IMR-90 (cell line): Measurements from ENCODE around the gene SLC4A4. TPM values are rescaled to one million over a fixed set of nuclear protein-coding genes. Genes with fewer than 3 reads are reported as not detected.

Experiments
- ATAC-seq: fragments of 200-7000 bp; cut with Tn5 transposase; 2 replicates; pipeline ENCODE4 v1.9.1; 2020; ENCODE audit warnings: low read depth, mild to moderate bottlenecking, moderate library complexity
- BruUV-seq: library from RNA; stranded (reverse); fragments of 400-500 nt; replicated peaks from 2 replicates; lab custom pipeline; 2021; lab: Mats Ljungman, UMichigan
- CTCF ChIA-PET: fragments of 300-600 bp; formaldehyde crosslinking; extraction: SDS; loops from one replicate; lab custom pipeline; 2021; ENCODE audit warnings: antibody characterized with exemption; lab: Yijun Ruan, JAX
- POLR2A ChIA-PET: fragments of 300-600 bp; sonication (Branson Sonifier 250); formaldehyde crosslinking; loops from one replicate; lab custom pipeline; 2022; ENCODE audit warnings: antibody characterized with exemption; ENCODE audit not compliant: unreplicated experiment; lab: Charles Lee
- DNase-seq: peaks from one replicate; pipeline ENCODE4 v3.0.0; 2013
- H2AFZ ChIP-seq: replicated peaks from 2 replicates; pipeline ENCODE3; 2013; ENCODE audit warnings: low read length, mild to moderate bottlenecking; ENCODE audit not compliant: poor library complexity
- H2AK5ac ChIP-seq: 2 replicates; pipeline ENCODE4 v1.6.1; 2013; ENCODE audit warnings: low read depth, low read length, inconsistent platforms
- H2AK9ac ChIP-seq: replicated peaks from 2 replicates; pipeline ENCODE3; 2013; ENCODE audit warnings: mild to moderate bottlenecking, low read depth, low read length, moderate library complexity; ENCODE audit not compliant: poor library complexity
- H2BK120ac ChIP-seq: 2 replicates; pipeline ENCODE4 v1.6.1; 2013; ENCODE audit warnings: low read depth, low read length, inconsistent platforms
- H2BK15ac ChIP-seq: 3 replicates; pipeline ENCODE4 v1.6.1; 2013; ENCODE audit warnings: low read depth, low read length, inconsistent platforms
- H2BK20ac ChIP-seq: 2 replicates; pipeline ENCODE4 v1.6.1; 2013; ENCODE audit warnings: low read depth, mild to moderate bottlenecking, inconsistent platforms, low read length, moderate library complexity
- H2BK5ac ChIP-seq: 2 replicates; pipeline ENCODE4 v1.6.1; 2013; ENCODE audit warnings: mild to moderate bottlenecking, low read depth, low read length, inconsistent platforms; ENCODE audit not compliant: poor library complexity, severe bottlenecking
- H3K14ac ChIP-seq: replicated peaks from 2 replicates; pipeline ENCODE4 v1.6.1; 2013; ENCODE audit warnings: low read depth, low read length, inconsistent platforms
- H3K18ac ChIP-seq: 2 replicates; pipeline ENCODE4 v1.6.1; 2013; ENCODE audit warnings: low read depth, low read length, control low read depth
- H3K23ac ChIP-seq: 2 replicates; pipeline ENCODE4 v1.6.1; 2013; ENCODE audit warnings: low read depth, low read length, inconsistent platforms
- H3K27ac ChIP-seq: 2 replicates; pipeline ENCODE4 v1.5.1; 2013; ENCODE audit warnings: mild to moderate bottlenecking, control low read depth, low read length; ENCODE audit not compliant: insufficient read depth
- H3K27me3 ChIP-seq: 2 replicates; pipeline ENCODE4 v1.6.1; 2013; ENCODE audit warnings: low read length; ENCODE audit not compliant: control insufficient read depth, insufficient read depth
- H3K36me3 ChIP-seq: 2 replicates; pipeline ENCODE4 v1.6.1; 2013; ENCODE audit warnings: low read length, mixed read lengths; ENCODE audit not compliant: control insufficient read depth, insufficient read depth
- H3K4ac ChIP-seq: 2 replicates; pipeline ENCODE4 v1.6.1; 2013; ENCODE audit warnings: low read depth, low read length, inconsistent platforms
- H3K4me1 ChIP-seq: 2 replicates; pipeline ENCODE4 v1.6.1; 2013; ENCODE audit warnings: low read length, mixed read lengths; ENCODE audit not compliant: control insufficient read depth, insufficient read depth
- H3K4me2 ChIP-seq: 2 replicates; pipeline ENCODE4 v1.6.1; 2013; ENCODE audit warnings: low read depth, mild to moderate bottlenecking, control low read depth, low read length, moderate library complexity
- H3K4me3 ChIP-seq: 2 replicates; pipeline ENCODE4 v1.5.1; 2013; ENCODE audit warnings: low read depth, mild to moderate bottlenecking, control low read depth, low read length, moderate library complexity; ENCODE audit not compliant: insufficient read depth
- H3K56ac ChIP-seq: 2 replicates; pipeline ENCODE4 v1.6.1; 2013; ENCODE audit warnings: low read length, inconsistent platforms; ENCODE audit not compliant: insufficient read depth; ENCODE audit errors: extremely low read depth
- H3K79me1 ChIP-seq, 2 experiments: 2 replicates each; pipeline ENCODE4 v1.6.1; 2013; ENCODE audit warnings: low read length in 2 of 2, inconsistent platforms in 1 of 2, low read depth in 1 of 2
- H3K9ac ChIP-seq: 2 replicates; pipeline ENCODE4 v1.6.1; 2013; ENCODE audit warnings: low read depth, low read length, control low read depth
- H3K9me1 ChIP-seq: 2 replicates; pipeline ENCODE4 v1.6.1; 2013; ENCODE audit warnings: low read length, inconsistent platforms; ENCODE audit not compliant: insufficient read depth
- H3K9me3 ChIP-seq: 2 replicates; pipeline ENCODE4 v1.6.1; 2013; ENCODE audit warnings: low read length; ENCODE audit not compliant: control insufficient read depth, insufficient read depth
- H4K20me1 ChIP-seq: 2 replicates; pipeline ENCODE4 v1.6.1; 2013; ENCODE audit warnings: low read length, inconsistent platforms; ENCODE audit not compliant: insufficient read depth
- H4K5ac ChIP-seq: 2 replicates; pipeline ENCODE4 v1.6.1; 2013; ENCODE audit warnings: mild to moderate bottlenecking, low read depth, low read length, control low read depth
- H4K8ac ChIP-seq, 2 experiments: 2 replicates each; pipeline ENCODE4 v1.6.1; 2013; ENCODE audit warnings: low read depth in 2 of 2, low read length in 2 of 2, control low read depth in 1 of 2, inconsistent platforms in 1 of 2
- H4K91ac ChIP-seq: 2 replicates; pipeline ENCODE4 v1.6.1; 2013; ENCODE audit warnings: low read depth, low read length, inconsistent platforms; ENCODE audit not compliant: insufficient read depth
- BHLHE40 ChIP-seq: fragments of 150-350 bp; IDR thresholded peaks from 2 replicates; pipeline ENCODE4 v1.6.1; 2016; ENCODE audit warnings: mild to moderate bottlenecking, low read depth, low read length
- CEBPB ChIP-seq: IDR thresholded peaks from 2 replicates; pipeline ENCODE4 v1.6.1; 2012; ENCODE audit warnings: low read depth, low read length, improper control_type of control experiment
- CHD1 ChIP-seq: IDR thresholded peaks from 2 replicates; pipeline ENCODE4 v1.6.1; 2012; ENCODE audit warnings: low read depth, low read length, improper control_type of control experiment
- CTCF ChIP-seq: conservative IDR thresholded peaks from 2 replicates; pipeline ENCODE4 v1.5.1; 2012; ENCODE audit warnings: mild to moderate bottlenecking, low read depth, low read length, improper control_type of control experiment
- ELK1 ChIP-seq: fragments of 150-350 bp; IDR thresholded peaks from 2 replicates; pipeline ENCODE4 v1.6.1; 2016; ENCODE audit warnings: low read depth, mild to moderate bottlenecking, low read length, moderate library complexity, borderline replicate concordance
- FOS ChIP-seq: fragments of 150-350 bp; IDR thresholded peaks from 2 replicates; pipeline ENCODE4 v1.6.1; 2016; ENCODE audit warnings: low read depth, low read length
- MAFK ChIP-seq: IDR thresholded peaks from 2 replicates; pipeline ENCODE4 v1.6.1; 2012; ENCODE audit warnings: low read depth, low read length, improper control_type of control experiment
- MAZ ChIP-seq: IDR thresholded peaks from 2 replicates; pipeline ENCODE4 v1.6.1; 2012; ENCODE audit warnings: low read depth, mild to moderate bottlenecking, low read length, improper control_type of control experiment, moderate library complexity, borderline replicate concordance
- MXI1 ChIP-seq: IDR thresholded peaks from 2 replicates; pipeline ENCODE4 v1.6.1; 2012; ENCODE audit warnings: low read depth, mild to moderate bottlenecking, low read length, moderate library complexity, borderline replicate concordance
- NFE2L2 ChIP-seq: fragments of 150-350 bp; IDR thresholded peaks from 2 replicates; pipeline ENCODE4 v1.6.1; 2016; ENCODE audit warnings: low read depth, mild to moderate bottlenecking, low read length
- POLR2A ChIP-seq: IDR thresholded peaks from 2 replicates; pipeline ENCODE4 v1.6.1; 2012; ENCODE audit warnings: mild to moderate bottlenecking, low read depth, low read length
- RAD21 ChIP-seq: IDR thresholded peaks from 2 replicates; pipeline ENCODE4 v1.6.1; 2012; ENCODE audit warnings: low read length, improper control_type of control experiment
- RCOR1 ChIP-seq: IDR thresholded peaks from 2 replicates; pipeline ENCODE4 v1.6.1; 2012; ENCODE audit warnings: mild to moderate bottlenecking, low read length, improper control_type of control experiment; ENCODE audit not compliant: insufficient replicate concordance
- RFX5 ChIP-seq: IDR thresholded peaks from 2 replicates; pipeline ENCODE4 v1.8.0; 2012; ENCODE audit warnings: low read depth, mild to moderate bottlenecking, low read length, moderate library complexity
- SMC3 ChIP-seq: fragments of 150-350 bp; IDR thresholded peaks from 2 replicates; pipeline ENCODE4 v1.6.1; 2016; ENCODE audit warnings: low read depth, mild to moderate bottlenecking, antibody characterized with exemption, low read length, moderate library complexity
- WGBS, 2 experiments: methylation state at CpG; one replicate each; pipeline versions ENCODE4 v1.1.5 to v1.1.7; 2013; ENCODE audit warnings: missing lambda C conversion rate in 2 of 2; ENCODE audit not compliant: insufficient read length in 1 of 2; ENCODE audit errors: extremely low coverage in 2 of 2; 5-methylcytosine and 5-hydroxymethylcytosine counted together
- dilution Hi-C: fragments of 300-500 bp; cut with HindIII; formaldehyde crosslinking; loops from one replicate; pipeline ENCODE4 v1.14.3; 2018; ENCODE audit warnings: low sequenced_read_pairs; ENCODE audit not compliant: unreplicated experiment
- in situ Hi-C: fragments of 300-500 bp; cut with MboI; formaldehyde crosslinking; loops from 3 replicates; pipeline ENCODE4 v1.14.3; 2019; ENCODE audit warnings: low sequenced_read_pairs, inconsistent platforms, mixed read lengths
- intact Hi-C: fragments of 100-400 bp; cut with micrococcal nuclease; formaldehyde crosslinking; loops from 2 replicates; pipeline ENCODE4 v1.10.0; 2022
- polyA plus RNA-seq, 3 experiments: library from polyadenylated mRNA; depleted of rRNA; stranded (reverse); fragments of >200 nt; gene quantifications; 2 replicates each; pipeline ENCODE4 v1.2.3, GENCODE V29; 2012; ENCODE audit warnings: low replicate concordance in 1 of 3
- total RNA-seq: library from RNA; depleted of rRNA; stranded (reverse); fragments of >200 nt; gene quantifications from 2 replicates; pipeline ENCODE4 v1.2.3, GENCODE V29; 2012
- TF ChIP-seq, protein P1 (sequence below): fragments of 150-350 bp; IDR thresholded peaks from 2 replicates; pipeline ENCODE4 v1.6.1; 2017; ENCODE audit warnings: mild to moderate bottlenecking, antibody characterized with exemption, low read length, low read depth

Gene SLC4A4
- total and polyA plus RNA-seq, 2 of the 4 experiments (the other 2 are of a cell fraction) = 5.6 to 16.8 TPM

- CTCF ChIA-PET = no interaction called here
These were observed 76.7 kb downstream of the SLC4A4 start for GRCh38 chr4:71415491-71415890.

More at GRCh38 chr4:71415491-71415890, 76.7 kb downstream of the SLC4A4 start:
- H2AK9ac ChIP-seq = no peak overlapping the region
- no peak overlapping the region for H3K23ac ChIP-seq
- no peak overlapping the region for H2AFZ ChIP-seq
- no TSS peak for BruUV-seq
- dilution Hi-C loops = no loop called here
- no peak overlapping the region for H4K8ac ChIP-seq
- WGBS, 2 experiments = no CpG with 5 or more reads among the region's 2 CpGs
- no peak overlapping the region for H2BK20ac ChIP-seq
- no peak overlapping the region for H3K18ac ChIP-seq
- in situ Hi-C loops = no loop called here
- H4K5ac ChIP-seq = no peak overlapping the region
- intact Hi-C loops = no loop called here
- H3K9me3 ChIP-seq = no peaks in the 10 kb centered on the region
- H3K27ac ChIP-seq = no peak overlapping the region
- no peak overlapping the region for H3K56ac ChIP-seq
- H3K4me3 ChIP-seq = no peak overlapping the region
- H4K91ac ChIP-seq = no peak overlapping the region
- peaks cover 12% of the 10 kb centered on the region; the same call in 1 of the 2 replicates for H3K4me1 ChIP-seq
- no peak overlapping the region for H3K9ac ChIP-seq
- ATAC-seq (peak; percentile 40), DNase-seq (peak; percentile 68)
- no peak overlapping the region for H2AK5ac ChIP-seq
- 0 out of 2 replicates have a peak, but pooled peaks cover 6% of the 10 kb centered on the region for H3K9me1 ChIP-seq
- H3K4me2 ChIP-seq = no peak overlapping the region
- no peak overlapping the region for H3K14ac ChIP-seq
- H3K4ac ChIP-seq = no peak overlapping the region
- H2BK120ac ChIP-seq = no peak overlapping the region
- no peak overlapping the region for H2BK5ac ChIP-seq
- H4K20me1 ChIP-seq = no peaks in the 10 kb centered on the region
- H3K27me3 ChIP-seq = no peaks in the 10 kb centered on the region
- POLR2A ChIA-PET = no interaction called here
- peaks cover 27 to 30% of the 10 kb centered on the region in 2 experiments for H3K79me1 ChIP-seq
- no peak overlapping the region for H2BK15ac ChIP-seq
- peaks cover 6% of the 10 kb centered on the region; the same call in 1 of the 2 replicates for H3K36me3 ChIP-seq
- no peak for TF ChIP-seq MAFK
- no peak for TF ChIP-seq RFX5
- TF ChIP-seq MXI1 = no peak
- no peak for TF ChIP-seq FOS
- TF ChIP-seq, protein P1, sequence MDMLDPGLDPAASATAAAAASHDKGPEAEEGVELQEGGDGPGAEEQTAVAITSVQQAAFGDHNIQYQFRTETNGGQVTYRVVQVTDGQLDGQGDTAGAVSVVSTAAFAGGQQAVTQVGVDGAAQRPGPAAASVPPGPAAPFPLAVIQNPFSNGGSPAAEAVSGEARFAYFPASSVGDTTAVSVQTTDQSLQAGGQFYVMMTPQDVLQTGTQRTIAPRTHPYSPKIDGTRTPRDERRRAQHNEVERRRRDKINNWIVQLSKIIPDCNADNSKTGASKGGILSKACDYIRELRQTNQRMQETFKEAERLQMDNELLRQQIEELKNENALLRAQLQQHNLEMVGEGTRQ = no peak
- no peak for TF ChIP-seq RAD21
- TF ChIP-seq POLR2A = no peak
- no peak for TF ChIP-seq CEBPB
- no peak for TF ChIP-seq CTCF
- no peak for TF ChIP-seq SMC3
- no peak for TF ChIP-seq CHD1
- TF ChIP-seq NFE2L2 = no peak
- TF ChIP-seq RCOR1 = no peak
- no peak for TF ChIP-seq BHLHE40
- no peak for TF ChIP-seq MAZ
- TF ChIP-seq ELK1 = no peak
